ENCODE measurements around the gene ACE2.

Gene ACE2

GRCh38 chrX:15576019-15576418 lies 24.7 kb downstream of the ACE2 start:
- in situ Hi-C loops (cut with HindIII; ENCODE audit: low pct_ligation_motif_present, low sequenced_read_pairs): no loop called here
- Histone ChIP-seq H3K27me3 (replicated peaks) (no peaks in the 10 kb centered on the region), H3K36me3 (replicated peaks) (no peaks in the 10 kb centered on the region), H3K27ac (no peak overlapping the region), H3K4me3 (ENCODE audit: low read depth, low read length) (no peak overlapping the region)
- no peak for DNase-seq
- no peak for TF ChIP-seq CTCF (IDR thresholded peaks at IDR 0.05; ENCODE audit: low read depth, low read length, missing control alignments)

- TF ChIP-seq CTCF (IDR thresholded peaks at IDR 0.05; ENCODE audit: low read depth, low read length, missing control alignments): no peak
- H3K36me3 ChIP-seq (replicated peaks): no peaks in the 10 kb centered on the region
- DNase-seq: no peak
- no peak overlapping the region for H3K4me3 ChIP-seq (ENCODE audit: low read depth, low read length)
- in situ Hi-C loops (cut with HindIII; ENCODE audit: low pct_ligation_motif_present, low sequenced_read_pairs): no loop called here
- no peak overlapping the region for H3K27ac ChIP-seq
- H3K27me3 ChIP-seq (replicated peaks): no peaks in the 10 kb centered on the region
Observed at GRCh38 chrX:15574017-15574416, 26.7 kb downstream of the ACE2 start.

GRCh38 chrX:15570145-15570544 lies 30.6 kb downstream of the ACE2 start:
- no peak overlapping the region for H3K27ac ChIP-seq
- in situ Hi-C loops (cut with HindIII; ENCODE audit: low pct_ligation_motif_present, low sequenced_read_pairs): no loop called here
- H3K27me3 ChIP-seq (replicated peaks): no peaks in the 10 kb centered on the region
- no peak overlapping the region for H3K4me3 ChIP-seq (ENCODE audit: low read depth, low read length)
- H3K36me3 ChIP-seq (replicated peaks): no peaks in the 10 kb centered on the region
- TF ChIP-seq CTCF (IDR thresholded peaks at IDR 0.05; ENCODE audit: low read depth, low read length, missing control alignments): no peak
- no peak for DNase-seq

GRCh38 chrX:15567886-15568616 lies 32.7 kb downstream of the ACE2 start:
- no peak for TF ChIP-seq CTCF (IDR thresholded peaks at IDR 0.05; ENCODE audit: low read depth, low read length, missing control alignments)
- in situ Hi-C loops (cut with HindIII; ENCODE audit: low pct_ligation_motif_present, low sequenced_read_pairs): no loop called here
- no peak overlapping the region for H3K27ac ChIP-seq
- H3K36me3 ChIP-seq (replicated peaks): no peaks in the 10 kb centered on the region
- H3K4me3 ChIP-seq (ENCODE audit: low read depth, low read length): no peak overlapping the region
- H3K27me3 ChIP-seq (replicated peaks): no peaks in the 10 kb centered on the region
- no peak for DNase-seq

GRCh38 chrX:15567267-15567666 lies 33.5 kb downstream of the ACE2 start:
- no peaks in the 10 kb centered on the region for H3K36me3 ChIP-seq (replicated peaks)
- in situ Hi-C loops (cut with HindIII; ENCODE audit: low pct_ligation_motif_present, low sequenced_read_pairs): no loop called here
- no peak for DNase-seq
- no peak overlapping the region for H3K4me3 ChIP-seq (ENCODE audit: low read depth, low read length)
- no peaks in the 10 kb centered on the region for H3K27me3 ChIP-seq (replicated peaks)
- TF ChIP-seq CTCF (IDR thresholded peaks at IDR 0.05; ENCODE audit: low read depth, low read length, missing control alignments): no peak
- no peak overlapping the region for H3K27ac ChIP-seq

- H3K27ac ChIP-seq: no peak overlapping the region
- in situ Hi-C loops (cut with HindIII; ENCODE audit: low pct_ligation_motif_present, low sequenced_read_pairs): no loop called here
- no peak for DNase-seq
- peak; percentile 31 for TF ChIP-seq CTCF (IDR thresholded peaks at IDR 0.05; ENCODE audit: low read depth, low read length, missing control alignments)
- H3K27me3 ChIP-seq (replicated peaks): no peaks in the 10 kb centered on the region
- H3K4me3 ChIP-seq (ENCODE audit: low read depth, low read length): no peak overlapping the region
- H3K36me3 ChIP-seq (replicated peaks): no peaks in the 10 kb centered on the region
Observed at GRCh38 chrX:15566244-15566643, 34.5 kb downstream of the ACE2 start.

Data from brain microvascular endothelial cell (primary cell).